GM19455 (cell line): ENCODE results near the gene TFAP2A.

ENCODE experiments used
- ATAC-seq: cut with Tn5 transposase; IDR thresholded peaks from one replicate; pipeline ENCODE4 v1.9.1; 2021; ENCODE audit not compliant: unreplicated experiment

TFAP2A gene

GRCh38 chr6:10401004-10401536 is 13.8 kb downstream of the TFAP2A start:
- ATAC-seq: no peak

- ATAC-seq: no peak
Measured at GRCh38 chr6:10400330-10400729, 14.5 kb downstream of the TFAP2A start.

GRCh38 chr6:10399451-10399850 is 15.4 kb downstream of the TFAP2A start:
- no peak for ATAC-seq

GRCh38 chr6:10398446-10399218 is 16.2 kb downstream of the TFAP2A start:
- no peak for ATAC-seq

- ATAC-seq: no peak
Measured at GRCh38 chr6:10397756-10398445, 17.0 kb downstream of the TFAP2A start.

GRCh38 chr6:10396785-10397184 is 18.1 kb downstream of the TFAP2A start:
- ATAC-seq: no peak

- no peak for ATAC-seq
Measured at GRCh38 chr6:10395704-10396546, 18.9 kb downstream of the TFAP2A start.

- ATAC-seq: no peak
Measured at GRCh38 chr6:10395171-10395703, 19.6 kb downstream of the TFAP2A start.

GRCh38 chr6:10393544-10394225 is 21.2 kb downstream of the TFAP2A start:
- no peak for ATAC-seq

GRCh38 chr6:10391799-10392198 is 23.1 kb downstream of the TFAP2A start:
- ATAC-seq: no peak

GRCh38 chr6:10391299-10391630 is 23.6 kb downstream of the TFAP2A start:
- no peak for ATAC-seq

GRCh38 chr6:10390495-10391298 is 24.2 kb downstream of the TFAP2A start:
- no peak for ATAC-seq

- no peak for ATAC-seq
Measured at GRCh38 chr6:10389739-10390494, 25.0 kb downstream of the TFAP2A start.

- no peak for ATAC-seq
Measured at GRCh38 chr6:10386756-10387654, 27.9 kb downstream of the TFAP2A start.

GRCh38 chr6:10386220-10386619 is 28.7 kb downstream of the TFAP2A start:
- ATAC-seq: no peak

GRCh38 chr6:10385524-10386132 is 29.2 kb downstream of the TFAP2A start:
- ATAC-seq: no peak

GRCh38 chr6:10384610-10385523 is 30.0 kb downstream of the TFAP2A start:
- no peak for ATAC-seq
